ENCODE measurements around the gene PFN4.
A peak's percentile ranks its signal among the peaks of the same experiment; 100 is the strongest.

Gene PFN4

DNA sequence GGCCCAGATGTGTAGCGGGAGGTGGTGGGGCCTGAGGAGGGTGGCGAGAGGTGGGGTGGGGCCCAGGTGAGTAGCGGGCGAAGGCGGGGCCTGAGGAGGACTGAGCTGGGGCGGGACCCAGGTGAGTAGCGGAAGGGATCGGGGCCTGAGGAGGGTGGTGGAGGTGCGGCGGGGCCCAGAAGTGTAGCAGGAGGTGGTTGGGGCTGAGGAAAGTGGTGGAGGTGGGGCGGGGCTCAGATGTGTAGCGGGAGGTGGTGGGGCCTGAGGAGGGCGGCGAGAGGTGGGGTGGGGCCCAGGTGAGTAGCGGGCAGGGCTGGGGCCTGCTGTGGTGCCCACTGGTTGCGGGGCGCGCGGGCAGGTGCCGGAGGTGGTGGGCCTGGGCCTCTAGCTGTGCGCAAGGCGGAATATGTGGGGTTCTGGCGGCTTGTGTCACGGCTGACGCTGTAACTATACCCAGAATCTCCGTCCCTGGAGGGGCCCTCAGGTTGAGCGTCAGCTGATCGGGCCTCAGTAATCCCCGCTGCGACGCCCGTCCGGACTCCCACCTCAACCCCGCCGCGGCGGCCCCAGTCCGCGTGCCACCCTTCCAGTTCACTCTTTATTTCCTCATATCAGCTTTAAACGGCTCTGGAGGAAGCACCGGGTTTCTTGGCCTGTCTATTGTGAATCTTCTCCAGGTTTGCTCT, 46.1 kb downstream of the PFN4 start:
- peak; percentile 22 for DNase-seq

DNA sequence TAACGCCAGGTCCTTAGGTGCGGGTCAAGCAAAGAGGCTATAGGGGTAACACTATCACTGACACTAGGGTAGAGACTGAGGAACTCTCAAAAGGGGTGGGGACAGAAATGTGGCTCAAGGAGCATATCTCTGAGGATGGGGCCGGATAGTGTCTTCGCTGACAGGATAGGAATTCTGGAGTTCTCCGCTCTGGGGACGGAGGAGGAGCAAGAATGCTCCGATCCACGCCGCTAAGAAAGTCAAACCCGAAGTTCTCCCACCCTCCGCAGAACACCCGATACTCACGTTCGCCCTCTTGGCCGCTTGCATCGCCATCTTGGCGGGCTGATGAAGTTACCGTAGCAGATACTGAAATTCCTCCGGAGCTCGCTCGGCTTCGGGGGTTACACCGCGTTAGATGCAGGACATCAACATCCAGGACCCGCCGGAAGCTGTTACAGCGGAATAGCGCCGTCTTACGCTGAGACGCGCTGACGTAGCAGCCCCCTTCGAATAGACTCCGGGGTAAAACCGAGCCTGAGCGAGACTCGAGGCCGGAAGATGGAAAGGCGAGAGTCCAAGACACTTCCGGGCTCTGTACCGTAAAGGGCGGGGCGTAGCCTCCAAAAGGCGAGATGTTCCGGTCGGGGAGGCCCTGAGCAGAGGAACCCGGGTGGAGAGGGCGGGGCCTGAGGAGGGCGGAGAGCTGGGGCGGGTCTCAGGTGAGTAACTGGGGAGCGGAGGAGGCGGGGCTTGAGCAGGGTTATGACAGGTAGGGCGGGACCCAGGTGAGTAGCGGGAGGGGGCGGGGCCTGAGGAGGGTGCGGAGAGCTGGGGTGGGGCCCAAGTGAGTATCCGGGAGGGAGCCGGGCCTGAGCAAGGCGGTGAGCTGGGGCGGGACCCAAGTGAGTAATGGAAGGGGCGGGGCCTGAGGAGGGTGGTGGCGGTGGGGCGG, 47.0 kb downstream of the PFN4 start, which contains the start of gene SF3B6:
TSS of gene SF3B6 (minus strand) at position 412 of the 934 bp plus-strand sequence. CDS start at position 315, 97 bp downstream.
- DNase-seq: peak; percentile 100

- no peak for DNase-seq
Measured at GRCh38 chr2:24075259-24075658, 47.9 kb downstream of the PFN4 start.

GRCh38 chr2:24073816-24074215, 49.3 kb downstream of the PFN4 start:
- DNase-seq: peak; percentile 8

GRCh38 chr2:24072259-24072658, 50.9 kb downstream of the PFN4 start:
- DNase-seq: no peak

DNA sequence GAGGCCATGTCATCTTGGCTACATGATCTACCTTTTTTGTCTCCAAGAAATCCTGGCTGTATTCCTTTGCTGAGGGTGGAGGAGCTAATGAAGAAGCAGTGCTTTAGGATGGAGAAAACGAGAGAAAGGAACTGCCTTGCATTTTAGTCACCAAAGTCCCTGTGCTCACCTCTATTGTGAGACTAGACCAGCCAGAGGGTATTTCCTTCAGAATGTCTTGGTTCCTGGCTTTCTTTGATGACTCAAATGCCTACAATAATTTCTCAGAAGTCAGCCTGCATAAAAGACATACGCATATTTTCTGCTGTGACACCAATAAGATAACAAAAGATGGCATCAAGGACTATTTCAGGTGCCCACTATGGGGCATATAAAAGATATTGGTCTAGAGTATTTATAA, 57.8 kb downstream of the PFN4 start:
- no peak for DNase-seq

Measured in activated CD4-positive, alpha-beta T cell treated with anti-CD3 and anti-CD28 coated beads for 48 hours (primary cell).